ENCODE results near the gene SPATC1L.
A peak's percentile ranks its signal among the peaks of the same experiment; 100 is the strongest.
"Not testable (repeated sequence)": the region's sequence is repeated elsewhere in the genome, so short reads cannot be mapped to it uniquely, and the experiment has no call there.

The SPATC1L gene

DNA sequence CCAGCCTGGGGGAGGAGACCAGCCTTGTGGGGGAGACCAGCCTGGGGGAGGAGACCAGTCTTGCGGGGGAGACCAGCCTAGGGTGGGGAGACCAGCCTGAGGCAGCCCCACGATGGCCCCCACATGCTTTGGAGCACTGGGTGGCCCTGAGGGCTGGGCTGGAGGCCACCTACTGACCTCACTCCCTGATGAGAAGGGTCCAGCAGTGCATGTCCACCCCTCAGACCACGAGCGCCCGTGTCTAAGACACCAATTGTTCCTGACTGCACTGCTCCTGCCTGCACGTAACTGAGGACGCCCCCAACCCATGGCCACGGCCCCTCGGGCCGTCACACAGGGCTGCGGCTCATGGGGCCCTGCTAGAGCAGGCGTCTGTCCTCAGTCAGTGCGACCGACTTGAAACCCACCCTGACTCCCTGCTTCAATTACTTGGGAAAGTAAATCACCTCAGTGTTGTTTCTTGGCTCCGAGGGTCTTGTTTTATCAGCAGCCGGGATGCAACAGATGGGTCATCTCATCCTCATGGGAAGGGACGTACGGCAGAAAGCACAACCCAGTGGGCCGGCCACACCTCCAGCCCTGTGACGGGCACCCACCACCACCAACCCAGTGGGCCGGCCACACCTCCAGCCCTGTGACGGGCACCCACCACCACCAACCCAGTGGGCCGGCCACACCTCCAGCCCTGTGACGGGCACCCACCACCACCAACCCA is at the start of gene SPATC1L:
Gene SPATC1L, minus strand, starts transcription at position 550 of the 715 bp plus-strand sequence. CDS start 1,643 bp downstream, outside the sequence.
- Histone ChIP-seq H3K27ac (ENCODE audit: low read depth, low read length) (peak within 1 kb of the TSS; percentile 92), H3K4me3 (ENCODE audit: low read length) (peak within 1 kb of the TSS; percentile 94), H3K27me3 (ENCODE audit: control insufficient read depth, insufficient read depth, low read length) (no peaks in the 10 kb centered on the region), H3K4me1 (ENCODE audit: control insufficient read depth, insufficient read depth, low read length) (no peaks in the 10 kb centered on the region), H3K36me3 (ENCODE audit: control insufficient read depth, insufficient read depth, low read length) (no peaks in the 10 kb centered on the region), H3K9ac (ENCODE audit: low read length) (peak within 1 kb of the TSS; percentile 34)

DNA sequence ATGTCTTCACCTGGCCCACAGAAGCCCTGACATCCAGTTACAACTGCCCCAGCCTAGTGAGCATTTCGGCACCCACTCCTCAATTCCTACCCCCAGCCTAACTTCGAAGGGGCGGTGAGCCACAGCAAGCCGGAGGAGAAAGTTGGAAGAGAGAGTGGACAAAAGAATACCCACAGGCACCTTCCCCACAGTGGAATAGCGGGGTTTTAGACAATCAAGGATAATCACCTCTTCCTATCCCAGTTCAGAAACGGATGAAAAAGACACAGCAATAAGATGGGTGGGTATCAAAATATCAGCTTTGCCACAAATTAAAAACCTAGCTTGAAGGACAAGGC is 45.6 kb upstream of the SPATC1L start:
- Histone ChIP-seq H3K36me3 (ENCODE audit: control insufficient read depth, insufficient read depth, low read length) (peaks cover 8% of the 10 kb centered on the region), H3K4me3 (ENCODE audit: low read length) (peak overlapping the region; percentile 63), H3K9ac (ENCODE audit: low read length) (no peak overlapping the region), H3K4me1 (ENCODE audit: control insufficient read depth, insufficient read depth, low read length) (peaks cover 9% of the 10 kb centered on the region), H3K27me3 (ENCODE audit: control insufficient read depth, insufficient read depth, low read length) (no peaks in the 10 kb centered on the region), H3K27ac (ENCODE audit: low read depth, low read length) (no peak overlapping the region)

DNA sequence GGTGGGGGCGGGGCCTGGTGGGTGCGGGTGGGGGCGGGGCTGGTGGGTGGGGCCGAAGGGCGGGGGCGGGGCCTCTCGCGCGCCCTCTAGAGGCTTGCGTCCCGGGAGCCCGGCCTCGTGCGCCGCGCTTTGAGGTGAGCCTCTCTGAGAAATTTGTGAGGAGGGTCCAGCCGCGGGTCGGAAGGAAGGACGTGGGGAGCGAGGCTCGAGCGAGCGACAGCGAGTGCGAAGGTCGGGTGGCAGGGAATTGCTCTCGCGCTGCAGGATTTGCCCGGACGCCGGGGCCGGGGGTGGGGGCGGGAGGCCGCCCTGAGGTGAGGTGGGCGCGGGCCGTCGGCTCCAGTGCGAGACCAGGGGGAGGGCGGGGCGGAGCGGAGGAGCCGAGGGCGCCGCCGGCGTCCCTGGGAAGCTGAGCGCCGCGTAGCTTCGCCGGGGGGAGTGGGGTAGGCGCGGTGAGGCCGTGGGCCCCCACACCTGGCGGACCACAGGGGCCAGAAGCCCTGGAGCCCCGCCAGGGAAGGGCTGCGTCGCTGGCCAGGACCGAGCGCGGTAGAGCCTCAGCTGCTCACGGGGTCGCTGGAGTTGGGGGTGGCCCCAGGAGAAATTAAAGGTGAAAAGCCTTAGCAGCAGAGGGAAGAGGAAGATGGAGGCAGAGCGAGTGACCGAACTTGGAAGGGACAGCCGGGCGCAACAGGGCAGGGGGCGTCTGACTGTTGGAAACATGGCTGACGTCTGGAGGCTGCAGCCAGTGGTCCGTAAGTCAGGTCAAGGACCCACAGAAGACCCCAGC is 45.1 kb upstream of the SPATC1L start:
- Histone ChIP-seq H3K9ac (ENCODE audit: low read length) (no peak overlapping the region), H3K36me3 (ENCODE audit: control insufficient read depth, insufficient read depth, low read length) (peaks cover 3% of the 10 kb centered on the region), H3K27ac (ENCODE audit: low read depth, low read length) (no peak overlapping the region), H3K4me1 (ENCODE audit: control insufficient read depth, insufficient read depth, low read length) (peaks cover 9% of the 10 kb centered on the region), H3K27me3 (ENCODE audit: control insufficient read depth, insufficient read depth, low read length) (no peaks in the 10 kb centered on the region), H3K4me3 (ENCODE audit: low read length) (peak overlapping the region; percentile 63)

DNA sequence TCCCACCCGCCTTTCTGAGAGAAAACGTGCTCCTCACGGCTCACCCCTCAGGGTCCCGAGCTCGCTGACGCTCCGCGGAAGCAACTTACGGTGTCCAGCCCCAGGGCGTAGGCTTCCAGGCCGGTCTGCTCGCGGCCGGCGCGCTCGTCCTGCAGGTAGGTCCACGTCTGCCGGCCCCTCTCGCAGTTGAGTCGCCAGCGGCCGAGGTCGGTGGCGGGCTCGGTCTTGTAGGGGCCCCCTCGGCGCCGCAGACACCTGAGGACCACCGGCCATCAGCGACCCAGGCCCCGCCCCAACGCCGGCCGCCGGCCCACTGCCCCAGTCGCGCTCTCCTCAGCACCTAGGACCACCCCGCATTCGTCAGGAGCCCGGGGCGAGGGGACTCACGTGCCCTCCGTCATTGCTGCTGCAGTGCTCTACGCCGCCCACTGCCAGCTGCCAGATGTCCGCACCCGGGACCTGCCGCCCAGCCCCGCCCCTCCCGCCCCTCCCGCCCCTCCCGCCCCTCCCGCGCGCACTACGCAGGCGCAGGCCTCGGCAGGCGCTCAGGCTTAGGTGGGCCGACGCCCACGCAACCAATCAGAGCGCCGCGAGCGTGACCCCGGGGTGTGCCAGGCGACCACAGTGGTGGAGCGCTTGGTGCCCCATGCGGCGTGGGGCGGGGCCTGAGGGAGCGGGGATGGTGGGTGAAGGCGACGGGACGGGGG is 44.2 kb upstream of the SPATC1L start, which contains the start of gene LSS:
Gene LSS, minus strand, starts transcription at position 430 of the 707 bp plus-strand sequence. Its CDS starts 29 bp downstream, at position 401.
- H3K4me3 ChIP-seq (ENCODE audit: low read length): peak within 1 kb of the TSS; percentile 88
- H3K4me1 ChIP-seq (ENCODE audit: control insufficient read depth, insufficient read depth, low read length): peaks cover 9% of the 10 kb centered on the region
- H3K9ac ChIP-seq (ENCODE audit: low read length): peak within 1 kb of the TSS; percentile 89

DNA sequence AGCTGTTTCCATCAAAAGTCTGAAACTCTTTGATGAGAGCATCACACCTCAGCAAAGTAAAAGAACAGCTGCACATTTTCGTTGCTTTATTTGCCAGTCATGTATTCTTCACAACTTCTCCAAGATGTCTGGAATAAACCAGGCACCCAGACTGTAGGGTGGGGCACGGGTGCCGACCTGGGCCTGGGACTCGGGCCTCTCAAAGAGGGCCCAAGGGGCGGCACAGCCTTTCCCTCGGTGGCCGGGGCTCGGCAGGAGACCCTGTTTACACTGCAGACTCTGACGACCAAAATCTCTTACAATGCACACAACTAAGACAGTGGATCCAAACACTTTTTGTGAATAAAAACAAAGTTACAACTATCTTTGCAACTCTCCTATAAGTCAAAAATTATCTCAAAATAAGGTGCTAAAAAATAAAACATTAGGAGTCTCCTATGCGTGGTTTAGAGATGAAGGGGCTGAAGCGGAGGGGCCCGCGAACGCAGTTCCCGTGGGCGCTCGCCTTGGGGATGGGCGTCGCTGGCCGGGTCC is 43.6 kb upstream of the SPATC1L start:
- no peaks in the 10 kb centered on the region for H3K27me3 ChIP-seq (ENCODE audit: control insufficient read depth, insufficient read depth, low read length)
- peak overlapping the region; percentile 89 for H3K9ac ChIP-seq (ENCODE audit: low read length)
- H3K4me3 ChIP-seq (ENCODE audit: low read length): peak overlapping the region; percentile 88
- H3K27ac ChIP-seq (ENCODE audit: low read depth, low read length): peak overlapping the region; percentile 70
- no peaks in the 10 kb centered on the region for H3K36me3 ChIP-seq (ENCODE audit: control insufficient read depth, insufficient read depth, low read length)
- H3K4me1 ChIP-seq (ENCODE audit: control insufficient read depth, insufficient read depth, low read length): peaks cover 9% of the 10 kb centered on the region

More for the DNA sequence above, 44.2 kb upstream of the SPATC1L start, which contains the start of gene LSS:
- H3K27me3 ChIP-seq (ENCODE audit: control insufficient read depth, insufficient read depth, low read length): no peaks in the 10 kb centered on the region
- H3K27ac ChIP-seq (ENCODE audit: low read depth, low read length): peak within 1 kb of the TSS; percentile 70
- H3K36me3 ChIP-seq (ENCODE audit: control insufficient read depth, insufficient read depth, low read length): no peaks in the 10 kb centered on the region

DNA sequence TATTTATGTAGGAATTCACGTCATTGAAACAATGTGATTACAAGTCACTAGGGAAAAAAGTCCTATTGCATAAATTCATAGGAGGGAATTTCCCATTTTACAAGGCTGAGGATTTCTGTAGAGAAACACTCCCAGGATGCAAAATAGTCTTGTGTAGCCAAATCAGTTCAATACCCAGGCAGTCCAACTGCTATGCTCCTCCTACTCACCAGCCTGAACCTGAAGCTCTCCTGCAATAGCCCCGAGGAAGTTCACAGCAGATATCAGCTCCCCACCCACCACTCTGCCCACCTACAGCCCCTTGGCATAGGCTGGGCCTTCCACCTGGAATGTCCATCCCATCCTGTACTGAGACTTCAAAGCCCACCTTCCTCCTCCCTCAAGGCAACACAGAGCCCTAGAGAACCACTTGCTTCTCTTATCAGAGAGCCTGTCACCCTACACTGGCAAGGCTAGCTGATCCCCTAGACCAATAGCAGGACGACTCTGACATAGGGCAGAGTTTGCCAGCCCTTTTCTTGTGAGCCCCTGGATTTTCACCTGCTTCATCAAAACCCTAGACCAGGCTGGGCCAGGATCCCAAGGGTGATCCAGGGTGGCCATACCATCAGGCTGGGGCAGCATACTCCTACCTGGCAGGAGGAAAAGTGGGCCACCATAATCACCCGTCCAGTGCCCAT is 42.8 kb upstream of the SPATC1L start:
- no peaks in the 10 kb centered on the region for H3K27me3 ChIP-seq (ENCODE audit: control insufficient read depth, insufficient read depth, low read length)
- H3K36me3 ChIP-seq (ENCODE audit: control insufficient read depth, insufficient read depth, low read length): peaks cover 4% of the 10 kb centered on the region
- no peak overlapping the region for H3K27ac ChIP-seq (ENCODE audit: low read depth, low read length)
- no peak overlapping the region for H3K9ac ChIP-seq (ENCODE audit: low read length)
- H3K4me1 ChIP-seq (ENCODE audit: control insufficient read depth, insufficient read depth, low read length): peaks cover 9% of the 10 kb centered on the region
- peak overlapping the region; percentile 3 for H3K4me3 ChIP-seq (ENCODE audit: low read length)

DNA sequence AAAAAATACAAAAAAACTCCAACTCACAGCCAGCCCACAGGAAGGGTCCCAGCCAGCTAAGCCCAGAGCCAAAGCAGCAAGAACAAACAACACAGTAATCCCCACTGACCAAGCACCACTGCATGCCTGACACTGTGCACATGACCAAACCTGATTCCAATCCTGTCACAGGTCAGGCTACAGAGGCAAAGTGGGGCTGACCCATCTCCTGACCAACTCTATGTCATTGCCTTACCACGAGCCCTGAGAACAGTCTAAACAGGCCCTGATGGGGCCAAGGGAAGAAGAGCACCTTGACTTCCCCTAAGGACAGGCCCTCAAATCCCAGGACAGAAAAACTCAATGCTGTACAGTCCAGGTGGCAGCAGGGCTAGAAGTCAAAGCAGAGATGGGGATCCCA is 41.9 kb upstream of the SPATC1L start:
- H3K4me1 ChIP-seq (ENCODE audit: control insufficient read depth, insufficient read depth, low read length): peaks cover 9% of the 10 kb centered on the region
- H3K36me3 ChIP-seq (ENCODE audit: control insufficient read depth, insufficient read depth, low read length): peaks cover 11% of the 10 kb centered on the region
- H3K27me3 ChIP-seq (ENCODE audit: control insufficient read depth, insufficient read depth, low read length): no peaks in the 10 kb centered on the region
- no peak overlapping the region for H3K9ac ChIP-seq (ENCODE audit: low read length)
- no peak overlapping the region for H3K4me3 ChIP-seq (ENCODE audit: low read length)
- no peak overlapping the region for H3K27ac ChIP-seq (ENCODE audit: low read depth, low read length)

DNA sequence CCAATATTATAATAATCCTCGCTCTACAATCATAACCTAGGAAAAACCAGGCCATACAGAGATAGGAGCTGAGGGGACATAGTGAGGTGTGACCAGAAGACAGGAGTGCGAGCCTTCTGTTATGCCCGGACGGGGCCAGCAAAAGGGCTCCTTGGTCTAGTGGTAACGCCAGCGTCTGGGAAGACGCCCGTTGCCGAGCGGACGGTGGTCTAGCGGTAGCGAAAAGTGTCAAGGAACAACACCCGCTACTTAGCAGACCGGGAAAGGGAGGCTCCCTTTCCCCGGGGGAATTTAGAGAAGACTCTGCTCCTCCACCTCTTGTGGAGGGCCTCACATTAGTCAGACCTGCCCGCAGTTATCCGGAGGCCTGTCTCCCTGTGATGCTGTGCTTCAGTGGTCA is 39.4 kb upstream of the SPATC1L start:
- not testable (repeated sequence) for H3K4me3 ChIP-seq (ENCODE audit: low read length); H3K27me3 ChIP-seq (ENCODE audit: control insufficient read depth, insufficient read depth, low read length); H3K9ac ChIP-seq (ENCODE audit: low read length); H3K4me1 ChIP-seq (ENCODE audit: control insufficient read depth, insufficient read depth, low read length); H3K27ac ChIP-seq (ENCODE audit: low read depth, low read length)
- peaks cover 15% of the 10 kb centered on the region for H3K36me3 ChIP-seq (ENCODE audit: control insufficient read depth, insufficient read depth, low read length)

DNA sequence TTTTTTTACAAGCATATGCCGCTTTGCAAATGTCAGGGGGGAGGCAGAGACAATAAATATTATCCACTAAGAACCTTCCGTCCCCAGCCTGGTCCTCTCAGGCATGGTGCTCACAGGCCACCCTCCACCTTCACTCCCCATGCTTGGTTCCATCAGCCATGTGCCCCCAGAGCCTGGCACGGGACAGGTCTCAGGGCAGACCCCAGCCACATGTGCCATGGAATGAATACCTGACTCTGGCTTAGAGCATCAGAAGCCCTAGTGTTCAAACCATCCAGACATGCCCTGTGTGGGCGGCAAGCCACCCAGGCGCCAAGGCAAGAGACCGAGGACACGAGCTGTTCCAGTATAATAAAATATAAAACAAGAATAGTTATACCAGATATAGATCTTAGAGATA is 39.0 kb upstream of the SPATC1L start:
- Histone ChIP-seq H3K4me3 (ENCODE audit: low read length) (no peak overlapping the region), H3K27ac (ENCODE audit: low read depth, low read length) (no peak overlapping the region), H3K4me1 (ENCODE audit: control insufficient read depth, insufficient read depth, low read length) (peaks cover 5% of the 10 kb centered on the region), H3K27me3 (ENCODE audit: control insufficient read depth, insufficient read depth, low read length) (no peaks in the 10 kb centered on the region), H3K36me3 (ENCODE audit: control insufficient read depth, insufficient read depth, low read length) (peaks cover 15% of the 10 kb centered on the region), H3K9ac (ENCODE audit: low read length) (no peak overlapping the region)

DNA sequence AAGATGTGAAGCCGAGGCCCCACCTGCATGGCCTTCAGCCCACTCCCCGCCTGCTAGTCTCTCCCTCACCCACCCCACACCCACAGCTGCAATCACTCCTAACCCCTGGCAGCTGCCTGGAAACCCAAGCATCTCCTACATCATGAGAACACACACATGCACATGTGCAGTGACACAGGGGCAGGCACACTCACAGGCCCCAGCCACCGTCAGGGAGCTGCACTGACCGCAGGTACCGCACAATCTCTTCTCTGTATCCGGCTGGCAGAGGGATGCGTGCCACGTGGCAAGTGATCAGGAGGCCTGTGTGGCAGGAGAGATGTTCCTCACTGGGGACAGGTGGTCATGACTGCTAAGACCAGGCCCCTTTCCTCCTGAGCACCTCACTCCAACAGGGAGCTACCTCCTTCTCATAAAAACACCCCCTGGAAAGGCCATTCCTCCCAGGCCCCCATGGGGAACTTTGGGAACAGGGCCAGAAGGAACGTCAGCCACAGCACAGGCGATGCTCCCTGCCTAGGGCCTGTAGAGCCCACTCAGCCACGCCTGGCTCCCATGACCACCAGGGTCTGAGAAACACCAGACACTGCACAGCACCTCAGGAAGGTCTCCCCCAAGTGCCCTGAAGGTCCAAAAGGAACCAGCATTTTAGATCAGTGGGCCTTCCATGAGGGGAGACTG is 38.3 kb upstream of the SPATC1L start:
- Histone ChIP-seq H3K27me3 (ENCODE audit: control insufficient read depth, insufficient read depth, low read length) (no peaks in the 10 kb centered on the region), H3K4me1 (ENCODE audit: control insufficient read depth, insufficient read depth, low read length) (peaks cover 5% of the 10 kb centered on the region), H3K9ac (ENCODE audit: low read length) (no peak overlapping the region), H3K36me3 (ENCODE audit: control insufficient read depth, insufficient read depth, low read length) (peaks cover 15% of the 10 kb centered on the region), H3K27ac (ENCODE audit: low read depth, low read length) (no peak overlapping the region), H3K4me3 (ENCODE audit: low read length) (no peak overlapping the region)

DNA sequence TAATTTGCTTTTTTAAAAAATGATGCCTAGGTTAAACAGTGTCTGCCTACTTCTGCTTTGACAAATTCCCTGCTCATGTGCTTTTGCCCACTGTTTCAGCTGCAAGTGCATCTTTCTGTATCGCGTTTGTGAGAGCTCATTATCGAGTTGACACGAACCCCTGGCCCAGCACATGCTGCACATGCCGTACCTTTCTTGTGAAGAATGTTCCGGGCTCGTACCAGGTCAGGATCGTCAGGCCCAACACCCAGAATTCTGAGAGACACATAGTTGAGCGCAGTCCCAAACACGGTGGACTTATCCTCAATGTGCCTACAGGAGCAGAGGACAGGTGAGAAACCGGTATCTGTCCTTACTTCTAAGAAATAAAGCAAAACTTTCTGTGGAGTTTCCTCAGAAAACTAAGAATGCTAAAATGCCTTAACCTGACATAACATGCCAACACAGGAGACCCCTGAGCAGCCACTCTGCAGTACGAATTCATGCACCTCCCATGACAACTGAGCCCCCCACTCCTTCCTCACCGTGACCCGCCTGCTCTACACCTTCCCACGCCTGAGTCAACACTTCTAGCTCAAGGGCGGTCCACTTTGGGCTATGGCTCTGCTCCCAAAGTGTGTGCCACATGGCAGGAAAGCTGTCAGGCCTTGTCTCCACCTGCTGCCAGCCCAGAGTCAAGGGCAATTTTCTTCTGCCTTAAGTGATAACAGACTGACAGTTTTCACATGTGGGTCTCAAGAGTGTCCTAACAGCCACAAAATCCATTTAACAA is 37.6 kb upstream of the SPATC1L start:
- Histone ChIP-seq H3K36me3 (ENCODE audit: control insufficient read depth, insufficient read depth, low read length) (peaks cover 15% of the 10 kb centered on the region), H3K27ac (ENCODE audit: low read depth, low read length) (no peak overlapping the region), H3K9ac (ENCODE audit: low read length) (no peak overlapping the region)

More for the DNA sequence above, 37.6 kb upstream of the SPATC1L start:
- Histone ChIP-seq H3K4me3 (ENCODE audit: low read length) (no peak overlapping the region), H3K4me1 (ENCODE audit: control insufficient read depth, insufficient read depth, low read length) (no peaks in the 10 kb centered on the region), H3K27me3 (ENCODE audit: control insufficient read depth, insufficient read depth, low read length) (no peaks in the 10 kb centered on the region)

Data from rectal smooth muscle tissue (tissue), 1 donor.